NCI-H2171 treated with DMSO at 0.1 percent for 48 hours (cell line): ENCODE measurements around the gene UGT1A7.
"Not testable (repeated sequence)": the region's sequence is repeated elsewhere in the genome, so short reads cannot be mapped to it uniquely, and the experiment has no call there.

Experiments
- DNase-seq: peaks from one replicate; lab custom pipeline; 2025; lab: John Stamatoyannopoulos, UW

UGT1A7 gene

GRCh38 chr2:233712611-233713261, 31.0 kb downstream of the UGT1A7 start, which contains the start of gene UGT1A5:
UGT1A5 (plus strand) TSS chr2:233712907; CDS start chr2:233712992, 85 bp downstream.
- no peak for DNase-seq

- no peak for DNase-seq
Observed at GRCh38 chr2:233713262-233713615, 31.5 kb downstream of the UGT1A7 start.

- no peak for DNase-seq
Observed at GRCh38 chr2:233714121-233714520, 32.4 kb downstream of the UGT1A7 start.

- no peak for DNase-seq
Observed at GRCh38 chr2:233718552-233718951, 36.9 kb downstream of the UGT1A7 start, which contains the start of gene UGT1A4. UGT1A4 (plus strand) TSS chr2:233718736; CDS start chr2:233718821, 85 bp downstream.

GRCh38 chr2:233728723-233729301, 47.1 kb downstream of the UGT1A7 start, which contains the start of gene UGT1A3:
UGT1A3 (plus strand) TSS chr2:233729042; CDS start chr2:233729127, 85 bp downstream.
- no peak for DNase-seq

GRCh38 chr2:233736868-233737653, 55.4 kb downstream of the UGT1A7 start:
- not testable (repeated sequence) for DNase-seq

- no peak for DNase-seq
Observed at GRCh38 chr2:233740870-233741269, 59.2 kb downstream of the UGT1A7 start.

GRCh38 chr2:233743464-233744259, 62.0 kb downstream of the UGT1A7 start:
- DNase-seq = no peak

- no peak for DNase-seq
Observed at GRCh38 chr2:233745073-233745755, 63.5 kb downstream of the UGT1A7 start.

- DNase-seq = not testable (repeated sequence)
Observed at GRCh38 chr2:233745838-233746237, 64.1 kb downstream of the UGT1A7 start.

GRCh38 chr2:233746475-233747282, 65.0 kb downstream of the UGT1A7 start:
- DNase-seq = no peak

- DNase-seq = no peak
Observed at GRCh38 chr2:233747283-233747544, 65.5 kb downstream of the UGT1A7 start.

- not testable (repeated sequence) for DNase-seq
Observed at GRCh38 chr2:233750689-233751088, 69.0 kb downstream of the UGT1A7 start.

GRCh38 chr2:233751212-233752009, 69.7 kb downstream of the UGT1A7 start:
- not testable (repeated sequence) for DNase-seq

GRCh38 chr2:233754872-233755611, 73.3 kb downstream of the UGT1A7 start:
- no peak for DNase-seq

GRCh38 chr2:233756429-233757081, 74.9 kb downstream of the UGT1A7 start:
- no peak for DNase-seq

- no peak for DNase-seq
Observed at GRCh38 chr2:233758141-233758540, 76.4 kb downstream of the UGT1A7 start.

GRCh38 chr2:233758849-233759248, 77.1 kb downstream of the UGT1A7 start:
- no peak for DNase-seq

- DNase-seq = no peak
Observed at GRCh38 chr2:233760043-233760442, 78.3 kb downstream of the UGT1A7 start, which contains the start of gene UGT1A1. UGT1A1 (plus strand) TSS chr2:233760270; CDS start chr2:233760288, 18 bp downstream.
